NCI-H1930 (cell line): ENCODE measurements around the gene ZNF687.
A peak's percentile ranks its signal among the peaks of the same experiment; 100 is the strongest.

ENCODE experiments used
- DNase-seq, 2 experiments: peaks; one replicate each; lab custom pipeline; 2025; lab: John Stamatoyannopoulos, UW

Gene ZNF687

GRCh38 chr1:151312411-151312810 lies 30.3 kb downstream of the ZNF687 start:
- DNase-seq, result no peak

GRCh38 chr1:151312826-151313225 lies 30.7 kb downstream of the ZNF687 start:
- DNase-seq, result no peak

GRCh38 chr1:151313501-151313900 lies 31.4 kb downstream of the ZNF687 start:
- DNase-seq, result no peak

GRCh38 chr1:151314137-151314875 lies 32.2 kb downstream of the ZNF687 start:
- DNase-seq, result no peak

GRCh38 chr1:151315565-151316235 lies 33.6 kb downstream of the ZNF687 start:
- no peak for DNase-seq

GRCh38 chr1:151318975-151319374 lies 36.9 kb downstream of the ZNF687 start:
- no peak for DNase-seq

GRCh38 chr1:151324390-151324930 lies 42.4 kb downstream of the ZNF687 start:
- no peak for DNase-seq

- DNase-seq, result no peak
These were observed 43.1 kb downstream of the ZNF687 start for GRCh38 chr1:151325231-151325630.

- DNase-seq, result no peak
These were observed 43.7 kb downstream of the ZNF687 start for GRCh38 chr1:151325646-151326429.

- DNase-seq, result no peak
These were observed 44.6 kb downstream of the ZNF687 start for GRCh38 chr1:151326619-151327222.

GRCh38 chr1:151327223-151327902 lies 45.3 kb downstream of the ZNF687 start, which contains the start of gene PI4KB:
TSS of gene PI4KB (minus strand) at chr1:151327416. CDS start at chr1:151316481, 10,935 bp downstream.
- DNase-seq, result peak; percentile 95 to 96

- DNase-seq, result peak in 1 of 2 experiments; percentile 24
These were observed 46.0 kb downstream of the ZNF687 start for GRCh38 chr1:151327903-151328674.

- DNase-seq, result no peak
These were observed 52.7 kb downstream of the ZNF687 start for GRCh38 chr1:151334822-151335221.

GRCh38 chr1:151336556-151336955 lies 54.5 kb downstream of the ZNF687 start:
- DNase-seq, result no peak

- DNase-seq, result peak; percentile 70 to 71
These were observed 59.0 kb downstream of the ZNF687 start for GRCh38 chr1:151340870-151341754.
